Measurements from ENCODE around the gene POU2F3. TPM values are rescaled to one million over a fixed set of nuclear protein-coding genes. Genes with fewer than 3 reads are reported as not detected.

Gene POU2F3
- total and polyA plus RNA-seq, 2 of the 4 experiments (the other 2 are of a cell fraction): under 0.01 to 0.09 TPM

- no peak for DNase-seq
- Histone ChIP-seq H3K9me3 (ENCODE audit: control insufficient read depth, insufficient read depth, low read length) (no peaks in the 10 kb centered on the region), H2BK120ac (ENCODE audit: low read depth, low read length) (no peak overlapping the region), H3K4me1 (ENCODE audit: control insufficient read depth, insufficient read depth, low read length) (no peaks in the 10 kb centered on the region), H3K9me1 (ENCODE audit: insufficient read depth, low read length) (no peaks in the 10 kb centered on the region), H2BK20ac (ENCODE audit: low read depth, low read length) (no peak overlapping the region), H4K8ac (ENCODE audit: low read depth in 2 of 2, low read length in 2 of 2) (no peak overlapping the region), H3K18ac (ENCODE audit: low read depth, low read length) (no peak overlapping the region), H2BK15ac (ENCODE audit: low read depth, low read length) (no peak overlapping the region), H3K23ac (ENCODE audit: low read depth, low read length) (no peak overlapping the region), H3K27ac (ENCODE audit: insufficient read depth, low read length) (no peak overlapping the region), H3K79me1 (ENCODE audit: low read depth in 1 of 2, low read length in 2 of 2) (no peaks in the 10 kb centered on the region), H3K27me3 (ENCODE audit: control insufficient read depth, insufficient read depth, low read length) (peaks cover 83% of the 10 kb centered on the region), H2AK9ac (replicated peaks; ENCODE audit: low read depth, low read length, poor library complexity) (no peak overlapping the region), H3K14ac (replicated peaks; ENCODE audit: low read depth, low read length) (no peak overlapping the region), H2AFZ (replicated peaks; ENCODE audit: low read length, poor library complexity) (no peak overlapping the region), H3K4me2 (ENCODE audit: low read depth, low read length) (no peak overlapping the region), H3K9ac (ENCODE audit: low read depth, low read length) (no peak overlapping the region), H3K4me3 (ENCODE audit: insufficient read depth, low read depth, low read length) (no peak overlapping the region), H3K36me3 (ENCODE audit: control insufficient read depth, insufficient read depth, low read length) (no peaks in the 10 kb centered on the region), H3K56ac (ENCODE audit: extremely low read depth, insufficient read depth, low read length) (no peak overlapping the region), H3K4ac (ENCODE audit: low read depth, low read length) (no peak overlapping the region), H4K5ac (ENCODE audit: low read depth, low read length) (no peak overlapping the region), H2BK5ac (ENCODE audit: low read depth, low read length, poor library complexity, severe bottlenecking) (no peak overlapping the region), H4K20me1 (ENCODE audit: insufficient read depth, low read length) (no peaks in the 10 kb centered on the region), H2AK5ac (ENCODE audit: low read depth, low read length) (no peak overlapping the region), H4K91ac (ENCODE audit: insufficient read depth, low read depth, low read length) (no peak overlapping the region)
- no peak for ATAC-seq (ENCODE audit: low read depth)
- POLR2A ChIA-PET (ENCODE audit: unreplicated experiment): no interaction called here
- CTCF ChIA-PET: no interaction called here
- in situ Hi-C loops (cut with MboI; ENCODE audit: low sequenced_read_pairs): no loop called here
- intact Hi-C loops (cut with micrococcal nuclease): no loop called here
- BruUV-seq (replicated peaks): no TSS peak
- dilution Hi-C loops (cut with HindIII; ENCODE audit: low sequenced_read_pairs, unreplicated experiment): no loop called here
- TF ChIP-seq POLR2A (IDR thresholded peaks at IDR 0.05; ENCODE audit: low read depth, low read length) (no peak), FOS (IDR thresholded peaks at IDR 0.05; ENCODE audit: low read depth, low read length) (no peak), SMC3 (IDR thresholded peaks at IDR 0.05; ENCODE audit: low read depth, low read length) (no peak), ELK1 (IDR thresholded peaks at IDR 0.05; ENCODE audit: borderline replicate concordance, low read depth, low read length) (no peak), RAD21 (IDR thresholded peaks at IDR 0.05; ENCODE audit: low read length) (no peak)
- no CpG with 5 or more reads among the region's 2 CpGs for WGBS, 2 experiments (ENCODE audit: extremely low coverage in 2 of 2, insufficient read length in 1 of 2)
These were observed 926 bp downstream of the POU2F3 start for GRCh38 chr11:120240866-120241265.
